IPS-15b (cell line): ENCODE results near the gene CRTC1.
A peak's percentile ranks its signal among the peaks of the same experiment; 100 is the strongest.

ENCODE experiments used
- H3K27me3 ChIP-seq: one replicate; pipeline ENCODE4 v1.6.1; 2013; ENCODE audit warnings: low read length; ENCODE audit not compliant: control insufficient read depth, insufficient read depth
- H3K36me3 ChIP-seq: one replicate; pipeline ENCODE4 v1.6.1; 2013; ENCODE audit warnings: low read length; ENCODE audit not compliant: control insufficient read depth, insufficient read depth
- H3K4me1 ChIP-seq: one replicate; pipeline ENCODE4 v1.6.1; 2013; ENCODE audit warnings: mild to moderate bottlenecking, low read length; ENCODE audit not compliant: control insufficient read depth, insufficient read depth
- H3K4me3 ChIP-seq: one replicate; pipeline ENCODE4 v1.5.1; 2013; ENCODE audit warnings: low read depth, low read length
- H3K9ac ChIP-seq: one replicate; pipeline ENCODE4 v1.6.1; 2013; ENCODE audit warnings: low read depth, mild to moderate bottlenecking, low read length
- H3K9me3 ChIP-seq: one replicate; pipeline ENCODE4 v1.6.1; 2013; ENCODE audit warnings: mild to moderate bottlenecking, low read length; ENCODE audit not compliant: control insufficient read depth, insufficient read depth

CRTC1 gene

GRCh38 chr19:18646535-18647370 is 36.7 kb upstream of the CRTC1 start:
- Histone ChIP-seq H3K4me3 (no peak overlapping the region), H3K9me3 (no peaks in the 10 kb centered on the region), H3K4me1 (peaks cover 14% of the 10 kb centered on the region), H3K27me3 (no peaks in the 10 kb centered on the region), H3K36me3 (peaks cover 3% of the 10 kb centered on the region), H3K9ac (no peak overlapping the region)

GRCh38 chr19:18647371-18647767 is 36.1 kb upstream of the CRTC1 start:
- Histone ChIP-seq H3K9ac (no peak overlapping the region), H3K4me1 (peaks cover 14% of the 10 kb centered on the region), H3K4me3 (no peak overlapping the region), H3K36me3 (peaks cover 3% of the 10 kb centered on the region), H3K27me3 (no peaks in the 10 kb centered on the region), H3K9me3 (no peaks in the 10 kb centered on the region)

- no peaks in the 10 kb centered on the region for H3K27me3 ChIP-seq
- peaks cover 14% of the 10 kb centered on the region for H3K4me1 ChIP-seq
- peaks cover 3% of the 10 kb centered on the region for H3K36me3 ChIP-seq
- H3K9ac ChIP-seq, result no peak overlapping the region
- H3K4me3 ChIP-seq, result no peak overlapping the region
- no peaks in the 10 kb centered on the region for H3K9me3 ChIP-seq
Observed at GRCh38 chr19:18647807-18648206, 35.7 kb upstream of the CRTC1 start.

- H3K9me3 ChIP-seq, result no peaks in the 10 kb centered on the region
- H3K36me3 ChIP-seq, result peaks cover 3% of the 10 kb centered on the region
- H3K9ac ChIP-seq, result peak overlapping the region; percentile 24
- no peaks in the 10 kb centered on the region for H3K27me3 ChIP-seq
- H3K4me1 ChIP-seq, result peaks cover 14% of the 10 kb centered on the region
- no peak overlapping the region for H3K4me3 ChIP-seq
Observed at GRCh38 chr19:18648973-18649315, 34.5 kb upstream of the CRTC1 start.

GRCh38 chr19:18649371-18650020 is 34.0 kb upstream of the CRTC1 start:
- Histone ChIP-seq H3K4me1 (peaks cover 14% of the 10 kb centered on the region), H3K36me3 (peaks cover 3% of the 10 kb centered on the region), H3K9ac (peak overlapping the region; percentile 24), H3K4me3 (no peak overlapping the region), H3K27me3 (no peaks in the 10 kb centered on the region), H3K9me3 (no peaks in the 10 kb centered on the region)

GRCh38 chr19:18650021-18650390 is 33.5 kb upstream of the CRTC1 start:
- H3K4me1 ChIP-seq, result peaks cover 12% of the 10 kb centered on the region
- H3K4me3 ChIP-seq, result no peak overlapping the region
- no peak overlapping the region for H3K9ac ChIP-seq
- H3K36me3 ChIP-seq, result peaks cover 3% of the 10 kb centered on the region
- H3K9me3 ChIP-seq, result no peaks in the 10 kb centered on the region
- H3K27me3 ChIP-seq, result no peaks in the 10 kb centered on the region

GRCh38 chr19:18650468-18651041 is 32.9 kb upstream of the CRTC1 start:
- Histone ChIP-seq H3K27me3 (no peaks in the 10 kb centered on the region), H3K4me1 (peaks cover 7% of the 10 kb centered on the region), H3K36me3 (peaks cover 3% of the 10 kb centered on the region), H3K4me3 (no peak overlapping the region), H3K9me3 (no peaks in the 10 kb centered on the region), H3K9ac (no peak overlapping the region)

GRCh38 chr19:18651300-18651699 is 32.2 kb upstream of the CRTC1 start:
- no peak overlapping the region for H3K9ac ChIP-seq
- no peak overlapping the region for H3K4me3 ChIP-seq
- no peaks in the 10 kb centered on the region for H3K9me3 ChIP-seq
- H3K27me3 ChIP-seq, result no peaks in the 10 kb centered on the region
- H3K4me1 ChIP-seq, result peaks cover 7% of the 10 kb centered on the region
- peaks cover 3% of the 10 kb centered on the region for H3K36me3 ChIP-seq

GRCh38 chr19:18651733-18652132 is 31.7 kb upstream of the CRTC1 start:
- H3K9me3 ChIP-seq, result no peaks in the 10 kb centered on the region
- H3K9ac ChIP-seq, result no peak overlapping the region
- H3K27me3 ChIP-seq, result no peaks in the 10 kb centered on the region
- H3K4me1 ChIP-seq, result peaks cover 7% of the 10 kb centered on the region
- H3K4me3 ChIP-seq, result no peak overlapping the region
- peaks cover 3% of the 10 kb centered on the region for H3K36me3 ChIP-seq

GRCh38 chr19:18653853-18654252 is 29.6 kb upstream of the CRTC1 start:
- Histone ChIP-seq H3K27me3 (no peaks in the 10 kb centered on the region), H3K4me3 (no peak overlapping the region), H3K9me3 (no peaks in the 10 kb centered on the region), H3K4me1 (peaks cover 8% of the 10 kb centered on the region), H3K9ac (no peak overlapping the region), H3K36me3 (no peaks in the 10 kb centered on the region)

GRCh38 chr19:18654469-18654868 is 29.0 kb upstream of the CRTC1 start:
- H3K36me3 ChIP-seq, result no peaks in the 10 kb centered on the region
- no peak overlapping the region for H3K4me3 ChIP-seq
- no peaks in the 10 kb centered on the region for H3K9me3 ChIP-seq
- H3K27me3 ChIP-seq, result no peaks in the 10 kb centered on the region
- H3K4me1 ChIP-seq, result peaks cover 8% of the 10 kb centered on the region
- no peak overlapping the region for H3K9ac ChIP-seq
